GM12864 (cell line): ENCODE measurements around the gene ZDHHC14.

Experiments
- DNase-seq: peaks from one replicate; pipeline ENCODE4 v3.0.0-alpha.2; 2011; ENCODE audit warnings: low read depth
- H3K4me3 ChIP-seq: 2 replicates; pipeline ENCODE4 v1.5.1; 2011; ENCODE audit warnings: mild to moderate bottlenecking, low read depth, low read length, control low read depth
- TF ChIP-seq, protein P1 (sequence below): IDR thresholded peaks from 2 replicates; pipeline ENCODE4 v1.5.1; 2011; ENCODE audit warnings: low read depth, mild to moderate bottlenecking, moderate library complexity, low read length, control low read depth, inconsistent platforms; ENCODE audit errors: missing control alignments

Gene ZDHHC14

DNA sequence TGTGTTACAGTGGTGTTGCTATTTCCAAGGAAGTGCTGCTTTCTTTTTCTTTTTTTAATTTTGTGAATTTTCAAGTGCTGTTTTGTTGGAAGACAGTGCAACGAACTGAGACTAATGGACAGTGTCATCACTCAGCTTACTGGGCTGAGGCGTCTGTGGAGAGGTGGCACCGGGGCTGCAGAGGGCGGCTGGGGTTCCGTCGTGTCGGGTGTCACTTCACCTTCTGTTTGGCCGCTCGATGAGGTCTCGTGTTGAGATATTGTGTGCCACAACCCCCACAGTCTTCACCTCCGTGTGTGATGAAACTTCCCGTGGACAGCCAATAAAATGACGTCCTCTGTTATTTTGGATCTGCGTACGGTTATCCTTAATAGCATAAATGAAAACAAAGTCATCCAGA lies 292.6 kb downstream of the ZDHHC14 start:
- TF ChIP-seq, protein P1, sequence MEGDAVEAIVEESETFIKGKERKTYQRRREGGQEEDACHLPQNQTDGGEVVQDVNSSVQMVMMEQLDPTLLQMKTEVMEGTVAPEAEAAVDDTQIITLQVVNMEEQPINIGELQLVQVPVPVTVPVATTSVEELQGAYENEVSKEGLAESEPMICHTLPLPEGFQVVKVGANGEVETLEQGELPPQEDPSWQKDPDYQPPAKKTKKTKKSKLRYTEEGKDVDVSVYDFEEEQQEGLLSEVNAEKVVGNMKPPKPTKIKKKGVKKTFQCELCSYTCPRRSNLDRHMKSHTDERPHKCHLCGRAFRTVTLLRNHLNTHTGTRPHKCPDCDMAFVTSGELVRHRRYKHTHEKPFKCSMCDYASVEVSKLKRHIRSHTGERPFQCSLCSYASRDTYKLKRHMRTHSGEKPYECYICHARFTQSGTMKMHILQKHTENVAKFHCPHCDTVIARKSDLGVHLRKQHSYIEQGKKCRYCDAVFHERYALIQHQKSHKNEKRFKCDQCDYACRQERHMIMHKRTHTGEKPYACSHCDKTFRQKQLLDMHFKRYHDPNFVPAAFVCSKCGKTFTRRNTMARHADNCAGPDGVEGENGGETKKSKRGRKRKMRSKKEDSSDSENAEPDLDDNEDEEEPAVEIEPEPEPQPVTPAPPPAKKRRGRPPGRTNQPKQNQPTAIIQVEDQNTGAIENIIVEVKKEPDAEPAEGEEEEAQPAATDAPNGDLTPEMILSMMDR = no peak
- no peak overlapping the region for H3K4me3 ChIP-seq
- DNase-seq = no peak

DNA sequence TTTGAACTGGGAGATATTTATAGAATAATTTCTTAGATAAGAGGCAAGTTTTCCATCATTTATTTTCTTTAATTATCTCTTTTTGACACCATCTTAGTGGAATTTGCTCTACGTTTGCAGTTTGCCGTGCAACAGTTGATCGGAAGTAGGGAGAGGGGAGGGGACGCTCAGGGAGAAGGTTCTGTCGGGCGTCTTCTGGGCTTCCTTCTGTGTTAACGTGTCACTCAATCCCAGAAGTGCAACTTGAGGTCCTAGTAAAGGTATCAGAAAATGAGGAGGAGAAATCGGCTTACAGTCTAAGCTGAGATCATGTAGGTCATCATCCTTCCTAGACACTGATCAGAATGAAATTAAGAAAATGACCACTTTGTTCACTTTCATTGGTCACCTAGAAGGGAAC lies 293.1 kb downstream of the ZDHHC14 start:
- H3K4me3 ChIP-seq = no peak overlapping the region
- TF ChIP-seq, protein P1 = no peak
- DNase-seq = no peak

DNA sequence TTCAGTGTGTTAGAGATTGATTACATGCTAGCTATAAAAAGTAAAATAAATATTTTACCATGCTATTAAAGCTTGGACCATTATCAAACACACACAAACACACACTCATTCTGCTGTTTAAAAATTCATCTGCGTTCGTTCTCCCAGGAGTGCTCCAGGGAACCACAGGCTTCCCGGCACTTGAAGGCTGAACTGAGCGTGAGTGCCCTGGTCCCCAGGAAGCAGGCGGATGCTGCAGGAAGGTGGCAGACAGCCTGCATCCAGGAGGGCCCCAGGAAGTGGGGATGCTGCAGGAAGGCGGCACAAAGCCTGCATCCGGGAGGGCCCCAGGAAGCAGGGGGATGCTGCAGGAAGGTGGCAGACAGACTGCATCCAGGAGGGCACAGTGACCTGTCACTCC lies 294.8 kb downstream of the ZDHHC14 start:
- H3K4me3 ChIP-seq = no peak overlapping the region
- DNase-seq = no peak
- TF ChIP-seq, protein P1 = no peak

DNA sequence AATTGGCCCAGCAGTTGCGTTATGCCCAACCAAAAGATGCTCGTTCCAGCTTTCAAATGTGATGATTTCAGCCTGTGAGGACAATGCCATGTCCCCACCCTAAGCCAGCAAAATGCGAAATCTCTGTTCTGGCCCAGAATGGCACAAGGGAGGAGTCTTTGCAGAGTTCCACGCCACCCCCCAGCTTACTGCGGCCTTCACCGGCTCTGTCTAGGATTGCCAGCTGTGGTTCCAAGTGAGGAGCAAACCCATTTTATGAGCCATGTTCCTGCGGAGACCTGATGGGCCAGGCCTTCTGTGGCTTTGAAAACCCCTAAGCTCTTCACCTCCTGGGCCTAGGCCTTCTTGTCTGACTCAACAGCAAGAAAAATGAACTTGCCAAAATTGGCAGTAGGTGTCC lies 295.3 kb downstream of the ZDHHC14 start:
- H3K4me3 ChIP-seq = no peak overlapping the region
- DNase-seq = no peak
- TF ChIP-seq, protein P1 = no peak

DNA sequence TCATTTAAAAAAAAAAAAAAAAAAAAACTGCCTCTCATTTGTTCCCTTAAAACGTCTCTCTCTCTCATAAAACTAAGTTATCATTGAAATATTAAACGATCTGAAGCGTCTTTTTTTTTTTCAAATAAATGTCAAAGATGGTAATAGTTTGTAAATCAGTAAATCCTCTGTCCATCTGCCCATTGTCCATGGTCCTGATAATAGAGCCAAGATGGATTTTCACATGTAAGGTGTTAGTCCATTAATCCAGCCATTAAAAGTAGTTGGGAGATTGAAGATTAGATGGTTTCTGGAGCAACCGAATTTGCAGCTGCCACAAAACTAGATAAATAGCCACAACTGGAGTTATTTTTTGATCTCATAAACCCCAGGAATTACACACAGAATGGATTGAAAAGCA lies 296.2 kb downstream of the ZDHHC14 start:
- DNase-seq = no peak
- H3K4me3 ChIP-seq = no peak overlapping the region
- TF ChIP-seq, protein P1 = no peak

DNA sequence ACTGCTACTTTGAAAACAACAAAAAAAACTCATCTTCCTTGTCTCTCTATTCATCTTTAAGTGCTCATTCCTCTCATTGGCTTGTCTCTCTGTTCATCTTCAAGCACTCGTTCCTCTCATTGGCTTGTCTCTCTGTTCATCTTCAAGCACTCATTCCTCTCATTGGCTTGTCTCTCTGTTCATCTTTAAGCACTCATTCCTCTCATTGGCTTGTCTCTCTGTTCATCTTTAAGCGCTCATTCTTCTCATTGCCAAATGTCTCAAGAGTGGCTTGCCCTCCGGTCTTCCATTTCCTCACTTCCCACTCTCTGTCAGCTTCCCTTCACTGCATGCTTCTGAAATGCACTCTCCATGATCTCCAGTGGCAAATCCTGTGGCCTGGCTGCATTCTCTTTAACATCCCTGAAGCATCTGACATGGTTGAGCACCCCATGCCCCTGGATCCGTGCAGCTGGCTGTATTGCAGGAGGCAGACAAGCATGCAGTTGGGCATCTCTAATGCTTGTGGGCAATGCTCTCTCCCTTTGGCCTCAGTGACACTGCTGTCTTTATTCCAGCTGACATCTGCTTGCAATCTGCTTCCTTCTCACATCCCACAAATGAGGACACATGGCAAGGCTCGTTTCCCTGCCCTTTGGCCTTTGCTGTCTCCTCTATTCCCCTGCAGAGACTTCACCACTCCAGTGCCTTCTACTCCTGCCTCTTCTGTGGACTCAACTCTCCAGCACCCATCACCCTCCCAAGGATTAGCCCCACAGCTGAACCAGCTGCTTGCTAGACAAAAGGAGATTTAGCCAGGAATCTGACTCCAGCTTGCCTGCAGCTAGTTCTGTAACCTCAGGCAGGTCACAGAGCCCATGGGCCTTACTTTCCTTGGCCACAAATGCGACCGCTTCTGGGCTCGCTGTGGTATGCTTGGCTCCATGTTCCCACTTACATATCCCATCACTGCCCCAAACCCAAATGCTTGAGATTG lies 298.9 kb downstream of the ZDHHC14 start:
- TF ChIP-seq, protein P1 = no peak
- DNase-seq = no peak
- no peak overlapping the region for H3K4me3 ChIP-seq
